HL-60 (cell line): Measurements from ENCODE around the gene CACNA2D3.

ENCODE experiments used
- CTCF ChIP-seq: IDR thresholded peaks from one replicate; pipeline ENCODE4 v1.5.1; 2011; ENCODE audit warnings: low read length, control low read depth, inconsistent platforms; ENCODE audit not compliant: insufficient read depth
- REST ChIP-seq: IDR thresholded peaks from 2 replicates; pipeline ENCODE4 v1.6.1; 2012; ENCODE audit warnings: low read depth; ENCODE audit not compliant: insufficient replicate concordance
- SPI1 ChIP-seq: IDR thresholded peaks from 2 replicates; pipeline ENCODE4 v1.6.1; 2012; ENCODE audit warnings: low read depth, mild to moderate bottlenecking, borderline replicate concordance

DNA sequence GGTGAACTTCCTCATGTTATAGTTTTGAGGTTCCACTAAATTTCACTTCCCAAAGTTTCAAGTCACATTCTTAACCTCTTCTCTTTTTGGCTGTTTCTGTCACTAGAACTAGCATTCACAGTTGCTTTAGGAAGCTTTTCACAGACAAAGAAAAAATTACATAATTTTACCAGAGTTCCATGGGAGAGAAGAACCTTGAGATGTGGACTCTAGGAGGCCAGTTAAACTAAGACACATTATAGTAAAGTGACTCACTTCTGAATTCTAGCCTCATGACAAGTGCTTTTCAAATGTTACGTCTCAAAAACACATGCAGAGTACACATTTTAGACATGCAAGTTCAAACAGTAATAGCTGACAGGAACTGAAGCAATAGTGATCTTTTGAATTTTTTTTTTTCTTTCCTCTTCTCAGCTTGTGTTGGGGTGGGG lies 845.4 kb downstream of the CACNA2D3 start:
- TF ChIP-seq CTCF = no peak
- 0 out of 2 replicates have a peak, but pooled peaks have one; percentile 25 for TF ChIP-seq SPI1
- TF ChIP-seq REST = no peak
